Measurements from ENCODE around the gene VWA3A.

- TF ChIP-seq HDAC2 (IDR thresholded peaks at IDR 0.05) (no peak), POLR2A (IDR thresholded peaks at IDR 0.05; ENCODE audit: low read length) (no peak), TP53 (CRISPR knock-in tag; IDR thresholded peaks at IDR 0.05) (no peak), ZFP36 (IDR thresholded peaks at IDR 0.05; ENCODE audit: borderline replicate concordance, partially characterized antibody) (no peak), CTCF (IDR thresholded peaks at IDR 0.05) (no peak), POLR2AphosphoS2 (conservative IDR thresholded peaks at IDR 0.05; ENCODE audit: low read length) (no peak), SREBF2 (IDR thresholded peaks at IDR 0.05) (no peak), HMGXB4 (CRISPR knock-in tag; IDR thresholded peaks at IDR 0.05; ENCODE audit: borderline replicate concordance) (no peak), JUN (IDR thresholded peaks at IDR 0.05) (no peak), NFE2L2 (conservative IDR thresholded peaks at IDR 0.05; ENCODE audit: low read length) (no peak)
- TF ChIP-seq, protein P1, sequence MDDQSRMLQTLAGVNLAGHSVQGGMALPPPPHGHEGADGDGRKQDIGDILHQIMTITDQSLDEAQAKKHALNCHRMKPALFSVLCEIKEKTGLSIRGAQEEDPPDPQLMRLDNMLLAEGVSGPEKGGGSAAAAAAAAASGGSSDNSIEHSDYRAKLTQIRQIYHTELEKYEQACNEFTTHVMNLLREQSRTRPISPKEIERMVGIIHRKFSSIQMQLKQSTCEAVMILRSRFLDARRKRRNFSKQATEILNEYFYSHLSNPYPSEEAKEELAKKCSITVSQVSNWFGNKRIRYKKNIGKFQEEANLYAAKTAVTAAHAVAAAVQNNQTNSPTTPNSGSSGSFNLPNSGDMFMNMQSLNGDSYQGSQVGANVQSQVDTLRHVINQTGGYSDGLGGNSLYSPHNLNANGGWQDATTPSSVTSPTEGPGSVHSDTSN (IDR thresholded peaks at IDR 0.05) = no peak
- TF ChIP-seq, protein P2, sequence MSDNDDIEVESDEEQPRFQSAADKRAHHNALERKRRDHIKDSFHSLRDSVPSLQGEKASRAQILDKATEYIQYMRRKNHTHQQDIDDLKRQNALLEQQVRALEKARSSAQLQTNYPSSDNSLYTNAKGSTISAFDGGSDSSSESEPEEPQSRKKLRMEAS (IDR thresholded peaks at IDR 0.05) = no peak
These were observed 21.7 kb upstream of the VWA3A start for GRCh38 chr16:22070361-22071330.

All from A549 (cell line).